GM21515 (cell line): ENCODE measurements around the gene PABPN1L.
"Not testable (repeated sequence)": the region's sequence is repeated elsewhere in the genome, so short reads cannot be mapped to it uniquely, and the experiment has no call there.

ENCODE experiments used
- ATAC-seq: cut with Tn5 transposase; IDR thresholded peaks from one replicate; pipeline ENCODE4 v1.9.1; 2021; ENCODE audit not compliant: unreplicated experiment

The PABPN1L gene

DNA sequence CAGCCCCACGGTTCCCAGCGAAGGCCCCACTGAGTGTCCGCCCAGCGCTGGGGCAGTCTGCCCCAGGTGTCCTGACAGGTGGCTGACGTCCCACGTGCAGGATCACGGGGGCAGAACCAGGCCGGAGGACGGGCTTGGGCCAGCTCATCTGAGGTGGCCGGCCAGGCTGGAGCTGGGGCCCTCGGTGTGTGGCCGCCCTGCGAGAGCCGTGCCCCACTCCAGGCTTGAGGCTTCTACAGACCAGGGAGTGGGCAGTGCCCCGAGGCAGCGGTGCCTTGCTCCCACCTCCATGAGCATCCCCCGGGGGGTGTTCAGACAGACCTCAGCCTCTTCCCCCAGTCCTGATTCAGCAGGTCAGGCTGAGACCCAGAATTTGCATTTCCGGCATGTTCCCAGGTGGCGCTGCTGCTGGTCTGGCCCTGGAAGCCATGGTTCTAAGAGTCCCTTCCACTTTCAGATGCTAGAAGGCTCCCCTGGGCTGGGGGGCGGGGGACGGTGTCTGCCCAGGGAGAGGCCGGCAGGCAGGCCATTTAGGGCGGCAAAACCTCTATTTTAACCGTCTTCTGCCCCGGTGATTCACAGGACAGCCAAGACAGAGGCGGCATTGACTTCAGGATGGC lies 35.4 kb upstream of the PABPN1L start:
- no peak for ATAC-seq

DNA sequence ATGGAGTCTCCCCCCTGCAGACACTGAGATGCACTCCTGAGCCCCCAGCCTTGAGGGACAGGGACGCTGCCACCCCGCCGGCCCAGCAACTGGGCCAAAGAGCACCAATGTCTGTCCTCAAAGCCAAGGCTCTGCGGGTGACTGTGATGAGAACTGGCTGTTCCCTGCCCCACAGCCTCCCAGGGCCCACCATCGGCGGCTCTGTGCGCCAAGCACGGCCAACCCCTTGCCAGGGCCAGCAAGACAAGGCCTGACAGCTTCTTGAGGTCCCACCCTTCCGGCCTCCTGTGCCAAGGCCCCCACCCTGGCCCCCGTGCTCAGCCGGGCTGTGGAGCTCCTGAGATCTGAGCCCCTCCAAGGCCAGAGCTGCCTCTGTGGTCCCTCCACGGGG lies 34.2 kb upstream of the PABPN1L start:
- ATAC-seq, result no peak

DNA sequence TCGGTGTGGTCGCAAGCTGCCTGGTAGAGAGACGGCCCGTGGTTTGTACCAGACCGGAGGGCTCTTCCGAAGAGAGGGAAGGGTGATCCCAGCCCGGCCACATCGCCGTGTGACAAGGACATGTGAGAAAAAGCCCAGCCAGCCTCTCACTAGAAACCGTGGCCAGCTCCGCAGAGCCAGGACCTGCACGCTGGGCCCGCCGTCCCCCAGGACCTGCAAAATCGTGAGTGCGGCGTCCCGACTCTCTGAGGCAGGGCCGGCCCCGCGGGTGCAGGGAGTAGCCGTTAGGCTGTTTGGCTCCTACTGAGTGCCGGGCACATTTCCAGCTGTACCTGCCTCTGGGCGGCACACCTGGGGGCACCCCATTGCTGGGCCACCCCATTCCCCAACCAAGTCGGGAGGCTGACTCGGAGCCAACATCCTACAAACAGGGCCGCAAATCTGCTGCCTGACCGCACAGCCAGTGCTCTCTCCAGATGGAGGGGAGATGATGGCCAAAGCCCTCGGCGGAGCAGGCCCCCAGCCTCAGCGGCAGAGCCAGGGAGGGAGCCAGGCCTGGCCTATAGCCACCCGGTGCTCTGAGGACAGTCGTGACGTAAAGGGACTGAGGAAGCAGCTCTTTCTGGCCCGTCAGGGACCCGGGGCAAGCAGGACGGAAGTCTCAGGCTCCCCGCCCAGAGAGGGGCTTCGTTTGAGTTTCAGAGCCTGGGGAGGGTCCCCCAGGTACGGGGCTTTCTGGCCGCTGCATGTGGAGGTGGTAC lies 33.6 kb upstream of the PABPN1L start:
- ATAC-seq, result no peak

DNA sequence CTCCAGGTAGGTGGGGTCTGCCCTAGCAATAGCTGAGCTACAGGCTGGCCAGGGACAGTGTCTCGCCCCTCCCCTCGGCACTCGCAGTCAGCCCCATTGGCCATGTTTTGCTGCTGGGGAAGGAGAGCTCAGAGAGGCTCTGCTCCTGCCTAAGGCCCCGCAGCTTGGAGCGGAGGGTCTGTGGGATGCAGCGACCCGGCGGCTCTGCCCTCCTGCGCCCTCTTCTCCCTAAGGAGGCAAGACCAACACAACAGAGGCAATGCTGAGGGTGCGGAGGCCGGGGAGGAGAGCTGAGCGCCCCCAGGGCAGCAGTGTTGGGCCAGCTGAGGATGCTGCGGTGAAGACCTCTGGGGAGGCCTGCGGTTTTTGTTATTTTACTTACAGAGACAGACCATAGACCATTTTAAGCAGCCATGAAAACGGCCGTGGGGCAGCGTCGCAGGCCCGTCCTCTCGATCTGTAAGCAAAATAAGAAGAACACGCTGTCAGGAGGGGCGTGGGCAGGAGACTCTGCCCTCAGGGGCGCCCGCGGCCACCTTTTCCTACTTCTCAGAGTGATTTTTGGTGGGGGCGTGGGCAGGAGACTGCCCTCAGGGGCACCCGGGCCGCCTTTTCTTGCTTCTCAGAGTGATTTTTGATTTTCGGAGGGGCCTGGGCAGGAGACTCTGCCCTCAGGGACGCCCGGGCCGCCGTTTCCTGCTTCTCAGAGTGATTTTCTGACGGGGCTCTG lies 31.4 kb upstream of the PABPN1L start:
- no peak for ATAC-seq

DNA sequence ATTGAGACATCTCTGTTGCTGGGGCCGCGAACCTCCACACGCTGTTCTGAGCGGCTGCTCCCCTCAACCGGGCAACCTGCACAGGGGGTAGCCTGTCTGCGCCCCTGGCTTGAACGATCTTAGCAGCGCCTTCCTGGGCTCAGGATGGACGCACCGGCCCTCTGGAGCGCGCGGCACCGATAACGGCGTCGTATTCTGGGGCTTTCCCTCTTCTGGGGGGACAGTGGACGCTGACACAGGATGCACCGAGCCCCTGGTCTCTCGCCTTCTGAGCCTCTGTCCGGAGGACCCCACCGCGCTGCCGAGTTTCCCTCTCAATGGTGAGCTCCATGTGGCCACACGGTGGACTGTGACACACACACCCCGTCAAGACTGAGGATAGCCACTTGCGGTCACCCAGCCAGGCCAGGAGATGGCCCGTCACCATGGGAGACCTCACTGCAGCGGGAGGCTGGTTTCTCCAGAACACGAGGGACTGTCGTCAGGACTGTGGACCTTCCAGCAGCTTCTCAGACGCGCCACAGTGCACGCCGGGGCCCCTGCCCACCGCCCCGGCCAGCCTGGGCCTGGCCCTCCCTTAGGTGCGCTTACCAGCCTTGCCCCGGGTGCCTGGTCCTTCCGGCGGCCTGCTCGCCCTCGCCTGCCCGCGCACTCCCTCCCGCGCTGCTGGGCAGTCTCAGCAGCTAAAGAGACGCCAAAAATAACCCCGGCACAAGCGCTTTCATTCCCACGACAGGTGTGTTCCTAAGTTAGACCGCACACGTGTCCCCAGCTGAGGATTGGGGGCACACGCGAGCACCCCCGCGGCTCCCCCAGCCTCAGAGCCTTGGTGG lies 30.0 kb upstream of the PABPN1L start:
- no peak for ATAC-seq

DNA sequence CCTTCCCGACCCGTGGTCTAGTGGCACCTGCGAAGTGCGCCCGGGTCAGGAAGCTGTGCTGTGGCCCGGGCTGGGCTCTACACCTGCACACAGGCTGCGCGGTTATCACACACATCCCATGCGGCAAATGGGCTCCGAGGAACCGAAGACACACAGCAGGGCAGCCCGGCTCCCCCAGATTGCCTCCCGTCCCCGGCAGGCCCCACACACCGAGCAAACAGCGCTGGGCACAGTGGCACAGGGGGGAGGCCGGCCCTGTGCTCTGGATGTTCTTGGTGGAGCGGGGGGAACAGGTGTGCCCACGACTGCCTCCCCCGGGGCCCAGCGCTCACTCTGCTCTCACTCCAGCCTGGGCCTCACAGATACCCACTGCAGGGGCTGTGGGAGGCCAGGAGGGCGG lies 28.9 kb upstream of the PABPN1L start:
- ATAC-seq, result no peak

DNA sequence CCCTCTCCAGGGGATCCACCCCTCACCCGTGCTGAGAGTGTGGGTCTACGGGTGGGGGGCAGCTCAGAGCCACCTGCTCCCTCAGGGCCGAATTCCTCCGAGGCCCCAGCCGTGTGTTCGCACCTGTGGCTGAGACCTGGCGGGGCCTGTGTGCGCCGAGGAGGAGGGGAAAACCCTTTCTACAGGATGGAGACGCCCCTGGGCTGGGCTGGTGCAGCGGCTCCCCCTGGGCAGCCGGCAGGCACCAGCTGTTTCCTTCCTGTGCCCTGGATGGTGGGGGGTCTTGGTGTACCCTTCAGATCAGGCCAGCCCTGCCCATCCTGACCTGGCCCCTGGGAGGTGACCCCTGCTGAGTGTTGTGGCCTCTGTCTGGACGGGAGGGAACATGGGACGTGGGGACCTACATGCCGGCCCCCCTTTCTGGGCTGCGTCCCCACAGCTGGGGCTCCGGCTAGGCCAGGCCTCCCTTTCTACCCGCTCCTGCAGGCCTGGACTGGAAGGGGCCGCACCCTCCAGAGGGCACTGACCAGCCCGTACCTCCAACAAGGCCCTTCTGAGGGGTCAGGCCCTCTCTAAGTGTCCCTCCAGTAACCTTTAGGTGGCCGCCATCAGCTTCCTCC lies 28.3 kb upstream of the PABPN1L start:
- ATAC-seq, result no peak

DNA sequence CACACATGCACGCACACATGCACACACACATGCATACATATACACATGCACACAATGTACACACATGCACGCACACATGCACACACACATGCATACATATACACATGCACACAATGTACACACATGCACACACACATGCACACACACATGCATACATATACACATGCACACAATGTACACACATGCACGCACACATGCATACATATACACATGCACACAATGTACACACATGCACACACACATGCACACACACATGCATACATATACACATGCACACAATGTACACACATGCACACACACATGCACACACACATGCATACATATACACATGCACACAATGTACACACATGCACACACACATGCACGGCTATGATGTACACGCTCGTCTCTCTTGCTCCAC lies 27.8 kb upstream of the PABPN1L start:
- ATAC-seq, result not testable (repeated sequence)

DNA sequence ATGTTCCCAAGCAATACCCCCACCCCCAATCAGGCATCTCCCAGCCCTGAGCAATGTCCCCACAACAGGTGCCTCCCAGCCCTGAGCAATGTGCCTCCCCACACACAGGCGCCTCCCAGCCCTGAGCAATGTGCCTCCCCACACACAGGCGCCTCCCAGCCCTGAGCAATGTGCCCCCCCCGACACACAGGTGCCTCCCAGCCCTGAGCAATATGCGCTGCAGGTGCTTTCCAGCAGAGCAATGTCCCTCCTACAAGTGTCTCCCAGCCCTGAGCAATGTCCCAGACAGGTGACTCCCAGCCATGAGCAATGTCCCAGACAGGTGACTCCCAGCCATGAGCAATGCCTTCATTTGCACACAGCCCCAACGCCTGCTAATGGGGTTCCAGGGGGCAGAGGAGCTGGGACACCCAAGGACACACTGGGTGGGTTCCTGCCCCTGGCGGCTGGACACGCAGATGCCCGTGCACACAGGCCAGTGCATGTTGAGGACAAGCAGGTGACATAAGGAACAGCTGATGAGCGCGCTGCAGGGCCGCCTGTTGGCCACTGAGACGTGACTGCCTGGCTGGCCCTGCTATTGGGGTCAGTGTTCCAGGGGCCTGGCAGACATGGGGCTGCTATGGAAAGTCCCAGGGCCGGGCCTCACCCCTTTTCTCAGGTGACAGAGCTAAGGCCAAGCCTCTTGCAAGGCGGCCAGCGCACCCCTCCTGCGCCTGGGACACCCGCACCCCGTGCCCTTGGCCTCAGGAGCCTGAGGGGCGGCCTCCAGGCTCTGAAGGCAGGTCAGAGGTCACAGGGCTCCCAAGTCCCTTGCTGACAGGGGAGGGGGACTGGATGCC lies 26.9 kb upstream of the PABPN1L start:
- no peak for ATAC-seq

DNA sequence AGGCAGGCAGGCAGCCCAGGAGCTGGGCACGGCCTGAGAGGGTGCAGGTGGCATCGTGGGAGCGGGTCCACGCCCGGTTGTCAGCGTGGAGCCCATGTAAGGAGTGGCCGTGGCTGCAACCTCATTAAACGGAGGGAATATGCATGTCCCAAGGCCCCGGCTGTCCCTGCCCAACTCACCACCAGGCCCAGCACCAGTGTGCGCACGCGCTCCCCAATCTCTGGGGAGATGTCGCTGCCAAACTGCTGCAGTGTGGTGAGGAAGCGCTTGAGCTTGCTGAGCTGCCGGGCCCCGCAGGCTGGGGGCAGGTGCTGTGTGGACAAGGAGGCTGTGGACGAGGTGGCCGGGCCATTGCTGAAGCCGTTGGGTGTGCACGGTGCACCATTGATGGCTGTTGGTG lies 25.6 kb upstream of the PABPN1L start:
- no peak for ATAC-seq

DNA sequence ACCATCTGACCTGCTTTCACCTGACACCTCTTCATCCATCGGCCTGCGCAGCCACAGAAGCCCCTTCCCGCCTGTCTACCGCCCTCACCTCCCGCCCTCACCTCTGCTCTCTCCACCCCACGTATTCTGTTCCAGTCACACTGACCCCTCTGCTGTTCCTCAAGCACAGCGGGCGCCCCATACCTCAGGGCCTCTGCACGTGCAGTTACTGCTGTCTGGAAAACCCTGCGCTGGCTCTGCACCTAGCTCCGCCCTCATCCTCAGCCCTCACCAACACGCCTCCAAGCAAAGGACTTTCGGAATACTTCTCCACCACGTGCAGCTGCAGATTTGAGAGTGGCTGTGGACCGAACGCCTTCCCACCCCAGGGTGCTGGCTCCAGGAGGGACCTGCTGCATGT lies 24.6 kb upstream of the PABPN1L start:
- ATAC-seq, result no peak

DNA sequence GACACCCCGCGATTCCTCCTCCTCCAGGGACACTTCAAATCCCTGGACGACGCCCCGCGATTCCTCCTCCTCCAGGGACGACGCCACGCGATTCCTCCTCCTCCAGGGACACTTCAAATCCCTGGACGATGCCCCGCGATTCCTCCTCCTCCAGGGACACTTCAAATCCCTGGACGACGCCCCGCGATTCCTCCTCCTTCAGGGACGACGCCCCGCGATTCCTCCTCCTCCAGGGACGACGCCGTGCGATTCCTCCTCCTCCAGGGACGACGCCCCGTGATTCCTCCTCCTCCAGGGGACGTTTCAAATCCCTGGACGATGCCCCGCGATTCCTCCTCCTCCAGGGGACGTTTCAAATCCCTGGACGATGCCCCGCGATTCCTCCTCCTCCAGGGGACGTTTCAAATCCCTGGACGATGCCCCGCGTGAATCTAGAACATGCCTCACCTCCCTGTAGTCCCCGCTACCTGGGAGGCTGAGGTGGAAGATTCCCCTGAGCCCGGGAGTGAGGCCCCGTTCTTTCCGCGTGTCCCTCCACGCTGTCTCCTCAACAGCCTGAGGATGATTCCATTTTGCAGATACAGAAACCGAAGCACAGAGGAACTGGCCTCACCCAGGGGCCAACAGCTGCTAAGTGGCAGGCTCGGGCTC lies 23.4 kb upstream of the PABPN1L start:
- not testable (repeated sequence) for ATAC-seq

DNA sequence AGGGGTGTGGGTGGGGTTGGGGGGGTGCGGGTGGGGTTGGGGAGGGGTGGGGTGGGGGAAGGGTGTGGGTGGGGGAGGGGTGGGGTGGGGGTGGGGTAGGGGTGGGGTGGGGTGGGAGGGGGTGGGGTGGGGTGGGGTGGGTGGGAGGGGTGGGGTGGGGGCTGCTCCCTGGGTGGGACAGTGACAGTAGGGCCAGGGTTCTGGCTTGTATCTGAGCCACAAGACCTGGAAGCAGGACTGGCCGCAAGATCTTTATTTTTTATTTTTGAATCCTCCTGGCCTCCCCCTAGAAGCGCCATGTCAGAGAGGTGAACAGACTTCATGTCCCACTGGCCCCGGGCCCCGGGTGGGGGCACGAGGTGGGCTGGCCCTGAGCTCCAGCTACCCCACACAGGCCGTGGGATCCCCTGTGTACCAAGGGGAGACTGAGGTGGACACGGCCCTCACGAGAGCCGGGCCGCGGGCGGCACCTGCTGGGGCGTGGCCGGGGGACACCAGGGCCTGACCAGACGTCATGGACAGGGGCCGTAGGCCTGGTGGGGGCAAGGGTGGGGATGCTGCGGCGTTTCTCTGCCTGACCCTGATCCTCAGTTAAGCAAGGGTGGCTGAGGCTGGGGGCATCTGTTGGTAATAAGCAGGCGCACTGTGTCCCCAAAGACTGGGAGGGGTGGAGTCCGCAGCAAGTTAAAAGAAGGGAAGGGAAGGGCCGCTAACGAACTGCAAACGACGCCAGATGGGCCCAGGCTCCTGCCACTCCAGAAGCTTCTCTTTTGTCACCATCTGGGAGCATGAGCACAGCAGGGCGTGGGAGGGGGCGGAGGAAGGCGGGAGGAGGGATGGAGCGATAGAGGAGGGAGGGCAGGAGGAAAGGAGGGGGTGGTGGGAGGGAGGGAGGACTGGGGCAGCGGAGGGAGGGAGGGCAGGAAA lies 22.3 kb upstream of the PABPN1L start:
- no peak for ATAC-seq

DNA sequence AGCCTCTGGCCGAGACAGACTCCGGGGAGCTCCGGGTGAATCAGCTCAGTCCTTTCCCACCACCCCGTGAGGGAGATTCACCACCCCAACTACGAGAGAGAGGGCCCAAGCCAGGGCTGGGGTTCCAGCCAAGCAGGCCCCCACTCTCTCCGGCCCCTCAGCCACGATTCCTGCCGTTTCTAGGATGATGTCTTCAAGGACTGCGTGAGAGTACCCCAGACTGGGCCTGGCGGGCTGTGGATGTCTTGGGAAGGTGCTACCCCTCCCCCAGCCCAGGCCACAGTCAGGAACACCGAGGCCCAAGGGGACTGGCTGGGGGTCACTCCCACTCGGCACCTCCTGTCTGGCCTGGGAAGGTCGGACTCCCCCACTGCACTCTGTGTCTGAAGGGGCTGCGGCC lies 21.6 kb upstream of the PABPN1L start:
- ATAC-seq, result no peak

DNA sequence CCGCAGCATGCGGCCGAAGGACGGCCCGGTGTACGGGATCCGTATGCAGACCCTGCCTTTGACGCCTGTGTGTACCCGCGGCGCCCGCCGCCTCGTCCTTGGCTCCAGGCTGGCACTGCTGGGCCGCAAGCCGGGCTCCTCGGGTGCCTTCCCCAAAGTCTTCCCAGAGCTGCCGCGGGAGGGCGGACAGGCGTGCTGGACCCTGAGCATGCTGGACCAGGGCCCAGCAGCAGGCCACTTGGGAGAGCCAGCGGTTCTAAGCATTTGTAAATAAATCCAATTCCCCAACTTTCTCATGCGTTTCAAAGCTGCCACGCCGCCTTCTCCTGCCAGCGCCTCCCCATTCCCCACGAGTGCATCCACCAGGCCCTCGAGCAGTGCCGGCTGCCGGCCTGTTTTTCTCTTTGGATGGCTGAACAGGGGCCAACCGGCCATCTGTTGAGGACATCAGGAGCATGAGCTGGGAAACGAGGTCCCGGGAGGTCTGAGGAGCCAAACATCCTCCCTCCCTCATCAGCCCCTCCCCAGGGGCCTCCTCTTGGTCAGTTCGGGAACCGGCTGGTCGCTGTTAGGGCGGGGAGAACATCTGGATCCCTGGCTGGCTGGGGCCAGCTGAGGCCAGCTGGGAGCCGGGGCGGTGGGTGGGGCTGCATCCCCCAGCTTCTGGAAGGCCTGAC lies 20.5 kb upstream of the PABPN1L start:
- no peak for ATAC-seq

DNA sequence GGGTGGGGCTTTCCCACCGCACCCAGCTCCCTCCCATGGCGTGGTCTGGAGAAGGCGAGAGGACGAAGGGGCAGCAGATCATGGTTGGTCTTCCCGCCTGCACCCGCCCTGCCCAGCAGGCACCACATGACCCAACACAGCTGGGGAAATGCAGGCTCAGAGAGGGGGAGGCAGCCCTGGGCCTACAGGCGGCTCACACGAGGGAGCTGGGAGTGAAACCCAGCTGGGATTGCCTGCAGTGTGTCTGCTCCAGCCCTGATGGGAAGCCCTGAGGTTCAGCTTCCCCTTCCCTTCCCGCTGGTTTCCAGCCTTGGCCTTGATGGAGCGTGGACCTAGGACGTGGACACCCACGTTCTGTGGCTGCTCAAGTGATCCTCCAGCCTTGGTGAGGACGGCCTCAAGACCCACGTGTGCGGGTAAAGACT lies 20.0 kb upstream of the PABPN1L start:
- no peak for ATAC-seq

DNA sequence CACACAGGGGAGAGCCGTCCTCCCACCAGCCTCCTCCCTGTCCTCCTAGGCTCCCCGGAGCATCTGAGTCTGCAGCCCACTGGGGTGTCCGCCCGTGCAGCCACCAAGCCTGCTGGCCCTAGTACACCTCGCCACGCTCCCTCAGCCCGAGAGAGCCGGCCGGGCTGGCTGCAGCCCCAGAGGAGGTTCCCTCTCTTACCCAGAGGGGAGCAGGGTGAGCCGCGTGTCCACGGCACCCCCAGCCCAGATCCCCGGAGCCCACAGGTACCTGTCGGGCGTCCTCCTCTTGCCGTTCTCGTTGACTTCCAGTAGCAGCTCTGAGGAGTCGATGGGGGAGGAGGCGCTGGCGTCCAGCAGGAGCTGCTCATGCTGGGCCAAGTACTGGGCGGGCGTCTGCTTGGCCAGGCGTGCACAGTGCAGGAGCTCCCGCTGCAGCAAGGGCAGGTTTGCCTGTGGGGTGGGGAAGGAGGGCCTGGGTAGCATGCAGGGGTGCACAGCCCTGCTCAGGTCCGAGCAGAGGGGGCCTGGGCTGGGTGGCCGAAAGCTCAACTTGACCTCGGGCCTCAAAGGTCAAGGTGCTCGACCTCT lies 19.3 kb upstream of the PABPN1L start:
- ATAC-seq, result no peak
